AG09319 (cell line): ENCODE results near the gene KCND3.

Experiments
- DNase-seq: peaks from one replicate; pipeline ENCODE4 v3.0.0-alpha.2; 2010; ENCODE audit warnings: low read depth; ENCODE audit errors: extremely low read depth
- TF ChIP-seq, protein P1 (sequence below): IDR thresholded peaks from 2 replicates; pipeline ENCODE4 v1.5.1; 2011; ENCODE audit warnings: low read depth, mild to moderate bottlenecking, inconsistent platforms, low read length, moderate library complexity

Gene KCND3

DNA sequence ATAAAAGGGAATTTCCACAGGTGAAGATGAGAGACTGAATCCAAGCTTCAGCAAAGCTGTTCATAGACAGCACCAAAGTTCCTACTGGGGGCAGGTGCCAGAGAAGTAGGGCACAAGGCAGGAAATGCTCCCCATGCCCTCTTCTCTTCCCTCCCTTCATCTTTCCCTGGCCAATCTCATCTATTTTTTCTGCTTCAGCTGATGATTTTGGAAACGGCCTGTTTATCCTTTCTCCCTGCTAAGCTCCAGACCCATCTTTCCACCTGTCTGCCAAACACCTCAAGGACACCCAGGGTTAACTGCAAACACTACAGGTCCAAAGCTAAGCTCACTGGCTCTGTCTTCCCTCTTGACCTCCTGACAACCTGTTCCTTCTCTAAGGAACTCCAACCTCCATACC lies 18.1 kb downstream of the KCND3 start:
- no peak for DNase-seq
- TF ChIP-seq, protein P1, sequence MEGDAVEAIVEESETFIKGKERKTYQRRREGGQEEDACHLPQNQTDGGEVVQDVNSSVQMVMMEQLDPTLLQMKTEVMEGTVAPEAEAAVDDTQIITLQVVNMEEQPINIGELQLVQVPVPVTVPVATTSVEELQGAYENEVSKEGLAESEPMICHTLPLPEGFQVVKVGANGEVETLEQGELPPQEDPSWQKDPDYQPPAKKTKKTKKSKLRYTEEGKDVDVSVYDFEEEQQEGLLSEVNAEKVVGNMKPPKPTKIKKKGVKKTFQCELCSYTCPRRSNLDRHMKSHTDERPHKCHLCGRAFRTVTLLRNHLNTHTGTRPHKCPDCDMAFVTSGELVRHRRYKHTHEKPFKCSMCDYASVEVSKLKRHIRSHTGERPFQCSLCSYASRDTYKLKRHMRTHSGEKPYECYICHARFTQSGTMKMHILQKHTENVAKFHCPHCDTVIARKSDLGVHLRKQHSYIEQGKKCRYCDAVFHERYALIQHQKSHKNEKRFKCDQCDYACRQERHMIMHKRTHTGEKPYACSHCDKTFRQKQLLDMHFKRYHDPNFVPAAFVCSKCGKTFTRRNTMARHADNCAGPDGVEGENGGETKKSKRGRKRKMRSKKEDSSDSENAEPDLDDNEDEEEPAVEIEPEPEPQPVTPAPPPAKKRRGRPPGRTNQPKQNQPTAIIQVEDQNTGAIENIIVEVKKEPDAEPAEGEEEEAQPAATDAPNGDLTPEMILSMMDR = no peak

DNA sequence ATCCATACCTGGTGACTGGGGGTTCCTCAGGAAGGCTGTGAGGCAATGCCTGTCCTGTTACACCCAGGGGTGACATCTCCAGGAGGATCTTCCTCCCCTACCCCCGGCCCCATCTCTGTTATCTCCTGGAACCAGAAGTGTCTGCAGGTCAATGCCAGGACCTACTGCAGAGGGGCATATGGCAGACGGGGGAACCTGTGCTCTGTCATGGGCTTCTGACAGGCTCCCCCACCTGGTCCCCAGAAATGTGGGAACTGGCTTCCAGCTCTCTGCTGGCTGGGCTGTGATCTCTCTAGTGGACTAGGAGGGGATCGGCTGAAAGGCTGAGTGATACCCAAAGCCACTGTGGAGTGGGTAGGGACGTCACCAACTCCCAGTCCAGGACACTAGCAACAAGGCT lies 21.0 kb downstream of the KCND3 start:
- TF ChIP-seq, protein P1 = no peak
- no peak for DNase-seq

DNA sequence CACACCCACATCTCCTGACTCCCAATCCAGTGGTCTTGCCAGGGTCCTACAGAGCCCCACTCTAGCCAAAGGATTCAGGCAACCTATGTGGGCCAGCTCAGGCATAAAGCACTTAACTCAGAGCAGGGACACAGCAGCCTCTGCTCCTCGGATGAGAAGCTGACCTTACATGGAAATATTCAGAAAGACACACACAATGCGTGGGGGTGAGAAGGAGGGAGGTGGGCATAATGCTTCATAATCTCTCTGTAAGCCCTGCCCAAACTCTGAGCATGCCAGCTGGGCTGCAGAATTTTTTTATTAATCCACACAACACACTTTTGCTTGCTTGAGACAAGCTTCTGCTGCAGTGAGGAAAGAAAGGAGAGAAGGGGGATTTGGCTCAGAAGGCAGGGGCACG lies 21.6 kb downstream of the KCND3 start:
- DNase-seq = no peak
- TF ChIP-seq, protein P1 = no peak

DNA sequence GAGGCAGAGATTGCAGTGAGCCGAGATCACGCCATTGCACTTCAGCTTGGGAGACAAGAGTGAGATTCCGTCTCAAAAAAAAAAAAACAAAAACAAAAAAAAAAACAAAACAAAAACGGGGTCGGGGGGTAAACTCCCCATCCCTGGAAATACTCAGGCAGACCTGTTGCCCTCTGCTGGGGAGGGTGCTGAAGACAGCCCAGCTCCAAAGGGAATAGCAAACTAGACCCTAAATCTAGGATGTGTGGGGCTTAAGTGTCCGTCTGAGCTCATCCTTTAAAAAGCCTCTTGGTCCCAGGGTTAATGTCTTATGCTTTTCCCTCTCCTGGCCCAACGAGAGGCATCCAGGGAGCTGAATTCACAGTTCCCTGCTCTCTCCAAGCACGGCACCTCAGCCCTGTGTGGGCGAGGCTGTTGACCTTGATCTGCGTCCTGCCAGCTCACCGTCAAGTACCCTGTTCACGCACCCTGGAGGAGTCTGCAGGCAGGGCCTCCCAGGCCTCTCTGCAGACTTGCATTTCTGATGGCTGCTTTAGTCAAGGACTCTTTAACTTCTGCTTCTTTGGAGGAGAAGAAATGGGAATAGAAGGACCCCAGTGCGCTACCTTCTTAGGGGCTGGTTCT lies 22.3 kb downstream of the KCND3 start:
- no peak for DNase-seq
- TF ChIP-seq, protein P1 = no peak

DNA sequence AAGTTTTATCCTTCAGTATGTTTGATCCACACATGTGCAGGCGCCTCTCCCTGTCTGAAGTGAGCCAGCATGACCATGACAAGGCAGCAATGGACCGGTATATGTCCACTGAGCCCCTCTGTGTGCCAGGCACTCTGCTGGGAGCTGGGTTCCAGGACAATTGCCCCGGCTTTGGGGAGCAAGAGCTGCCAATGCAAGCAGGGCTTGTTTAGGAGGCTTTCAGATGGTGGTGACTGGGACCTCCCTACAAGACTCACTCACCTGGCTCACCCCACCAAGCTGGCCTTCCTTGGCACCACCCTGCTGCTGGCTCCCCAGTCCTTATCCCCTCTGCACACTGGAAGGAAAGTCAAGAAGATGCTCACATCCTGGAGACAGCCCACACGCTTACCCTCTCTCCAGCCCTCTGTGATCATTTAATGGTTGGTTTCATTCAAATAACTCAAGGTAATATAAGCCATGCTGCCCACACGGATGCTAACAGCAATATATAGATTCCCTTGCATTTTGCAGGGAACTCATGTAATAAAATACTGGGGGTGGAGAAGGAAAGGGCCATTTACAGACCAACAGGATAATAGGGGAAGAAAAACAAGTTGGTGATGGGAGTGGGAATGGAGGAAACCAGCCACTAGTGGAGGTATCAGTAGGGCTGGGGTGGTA lies 23.6 kb downstream of the KCND3 start:
- TF ChIP-seq, protein P1 = no peak
- no peak for DNase-seq

DNA sequence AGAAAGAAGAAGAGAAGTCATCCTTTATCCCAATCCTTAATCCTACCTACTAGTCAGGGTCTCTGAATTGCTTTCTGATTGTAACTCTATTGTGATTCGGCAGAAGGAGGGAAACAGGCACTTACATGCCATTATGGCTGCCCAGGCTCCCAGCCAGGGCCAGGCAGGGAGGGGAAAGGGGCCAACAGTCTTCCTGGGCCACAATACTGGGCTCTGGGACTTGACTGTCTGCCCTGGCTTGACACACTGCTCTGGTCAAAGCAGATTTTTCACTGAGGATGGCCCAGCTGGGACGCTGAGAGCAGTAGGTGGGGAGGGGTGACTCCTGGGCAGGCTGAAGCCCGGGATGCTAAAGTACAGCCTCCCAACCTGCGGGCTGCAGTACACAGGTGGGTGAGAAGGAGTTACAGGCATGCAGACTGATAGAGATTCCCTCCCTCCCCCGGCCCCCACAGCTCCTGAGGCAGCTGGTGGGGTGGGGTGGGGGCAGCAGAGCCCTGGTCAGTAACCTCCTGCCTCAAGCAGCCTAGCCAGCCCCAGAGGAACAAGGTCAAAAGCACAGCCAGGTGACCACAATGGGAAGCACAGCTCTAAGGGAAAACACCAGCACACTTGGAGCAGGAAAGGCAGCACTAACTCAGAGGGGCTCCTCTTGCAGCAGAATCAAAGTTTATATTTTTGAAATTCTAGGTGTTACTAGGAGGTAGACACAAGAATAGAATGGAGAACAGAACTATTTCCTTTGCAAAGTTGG lies 25.3 kb downstream of the KCND3 start:
- TF ChIP-seq, protein P1 = no peak
- no peak for DNase-seq
